GM23338 (cell line): ENCODE measurements around the gene RNF133.

Experiments
- CREB1 ChIP-seq: fragments of 250-450 bp; sonication (Bioruptor Pico); IDR thresholded peaks from 2 replicates; pipeline ENCODE4 v1.5.0; 2020; ENCODE audit warnings: low read depth, mild to moderate bottlenecking, moderate library complexity
- CTCF ChIP-seq, 2 experiments: fragments of 200-600 bp in 1 of 2; sonication (generic) in 1 of 2; conservative IDR thresholded peaks; 2 replicates each; pipeline versions ENCODE4 v1.5.1 to v1.6.1; 2016 to 2017; ENCODE audit warnings: antibody characterized with exemption in 2 of 2, low read depth in 2 of 2, mild to moderate bottlenecking in 2 of 2, moderate library complexity in 1 of 2
- ETS1 ChIP-seq: IDR thresholded peaks from 2 replicates; pipeline ENCODE4 v1.6.1; 2016; ENCODE audit warnings: antibody characterized with exemption
- EZH2 ChIP-seq: fragments of 200-600 bp; sonication (generic); IDR thresholded peaks from one replicate; pipeline ENCODE4 v1.8.0; 2017; ENCODE audit warnings: antibody characterized with exemption, mild to moderate bottlenecking, low read depth; ENCODE audit not compliant: unreplicated experiment
- EZH2phosphoT487 ChIP-seq: fragments of 200-600 bp; sonication (generic); IDR thresholded peaks from one replicate; pipeline ENCODE4 v1.8.1; 2018; ENCODE audit warnings: antibody characterized with exemption; ENCODE audit not compliant: unreplicated experiment
- JUNB ChIP-seq: IDR thresholded peaks from one replicate; pipeline ENCODE4 v1.6.1; 2016; ENCODE audit warnings: antibody characterized with exemption; ENCODE audit not compliant: unreplicated experiment
- NANOG ChIP-seq: IDR thresholded peaks from 2 replicates; pipeline ENCODE4 v1.6.1; 2016; ENCODE audit warnings: antibody characterized with exemption, borderline replicate concordance
- POLR2AphosphoS5 ChIP-seq: IDR thresholded peaks from 2 replicates; pipeline ENCODE4 v1.6.1; 2016; ENCODE audit warnings: antibody characterized with exemption, low read depth
- REST ChIP-seq: IDR thresholded peaks from one replicate; pipeline ENCODE4 v1.6.1; 2018; ENCODE audit warnings: antibody characterized with exemption; ENCODE audit not compliant: unreplicated experiment
- STAT1 ChIP-seq: IDR thresholded peaks from one replicate; pipeline ENCODE4 v1.6.1; 2016; ENCODE audit warnings: antibody characterized with exemption; ENCODE audit not compliant: unreplicated experiment
- ZNF114 ChIP-seq: fragments of 250-450 bp; sonication (Bioruptor Pico); IDR thresholded peaks from 2 replicates; pipeline ENCODE4 v1.5.0; 2020; ENCODE audit warnings: mild to moderate bottlenecking, moderate library complexity
- ZNF331 ChIP-seq: fragments of 250-450 bp; sonication (Bioruptor Pico); IDR thresholded peaks from 2 replicates; pipeline ENCODE4 v1.5.0; 2020; ENCODE audit warnings: low read depth, mild to moderate bottlenecking, moderate library complexity
- ZNF462 ChIP-seq: fragments of 250-450 bp; sonication (Bioruptor Pico); IDR thresholded peaks from 2 replicates; pipeline ENCODE4 v1.5.0; 2020; ENCODE audit warnings: mild to moderate bottlenecking, moderate library complexity

- TF ChIP-seq CTCF (conservative IDR thresholded peaks at IDR 0.05; ENCODE audit: low read depth in 2 of 2) = no peak
- no peak for TF ChIP-seq POLR2AphosphoS5
- no peak for TF ChIP-seq EZH2
- no peak for TF ChIP-seq EZH2phosphoT487
- TF ChIP-seq REST = no peak
- no peak for TF ChIP-seq CREB1 (CRISPR knock-in tag)
- TF ChIP-seq STAT1 = no peak
- no peak for TF ChIP-seq JUNB
- TF ChIP-seq NANOG = no peak
- no peak for TF ChIP-seq ZNF114 (CRISPR knock-in tag)
- no peak for TF ChIP-seq ETS1
- no peak for TF ChIP-seq ZNF331 (CRISPR knock-in tag)
- TF ChIP-seq ZNF462 (CRISPR knock-in tag) = no peak
Observed at GRCh38 chr7:122658856-122659255, 40.1 kb downstream of the RNF133 start.
